Superior temporal gyrus (tissue), 1 donor: Measurements from ENCODE around the gene SORBS2.

Experiments
- DNase-seq: peaks from one replicate; pipeline ENCODE4 v3.0.0-alpha.2; 2016; ENCODE audit errors: extremely low spot score

The SORBS2 gene

DNA sequence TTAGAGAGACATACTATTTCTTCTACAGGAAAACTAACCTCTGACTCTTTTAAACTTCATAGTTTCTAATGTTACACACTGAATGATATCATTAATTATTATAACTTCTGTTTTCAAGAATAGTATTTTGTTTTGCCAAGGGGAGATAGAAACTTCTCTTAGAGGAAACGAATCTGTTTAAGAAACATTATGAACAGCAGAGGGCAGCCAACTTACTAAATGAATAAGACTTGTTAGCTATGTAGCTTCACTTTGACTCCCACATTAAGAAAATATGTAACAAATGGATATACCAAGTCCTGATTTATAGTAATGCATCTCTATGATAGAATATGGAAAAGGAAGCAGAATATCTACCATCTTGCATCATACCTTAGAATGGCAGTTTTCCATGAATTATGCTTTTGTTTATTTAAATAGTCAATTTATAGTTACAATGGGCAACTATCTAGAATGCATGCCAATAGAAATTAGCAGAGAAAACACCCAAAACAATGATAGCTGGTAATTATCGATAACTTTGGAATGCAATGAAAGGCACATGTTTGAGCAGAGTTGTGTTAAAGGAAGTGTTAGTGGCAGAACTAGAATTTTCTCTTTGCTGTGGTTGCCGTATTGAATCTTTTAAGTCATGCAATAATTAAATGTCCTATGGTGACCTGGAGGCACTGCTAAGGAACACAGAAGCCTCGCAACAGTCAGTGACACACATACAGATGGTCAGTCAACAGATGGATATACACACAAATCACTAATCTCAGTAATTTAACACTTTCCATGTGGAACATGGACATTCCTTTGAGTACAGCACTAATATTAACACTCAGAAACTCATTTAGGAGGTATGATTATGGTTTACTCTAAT lies 171.0 kb downstream of the SORBS2 start:
- DNase-seq, result peak; percentile 90

DNA sequence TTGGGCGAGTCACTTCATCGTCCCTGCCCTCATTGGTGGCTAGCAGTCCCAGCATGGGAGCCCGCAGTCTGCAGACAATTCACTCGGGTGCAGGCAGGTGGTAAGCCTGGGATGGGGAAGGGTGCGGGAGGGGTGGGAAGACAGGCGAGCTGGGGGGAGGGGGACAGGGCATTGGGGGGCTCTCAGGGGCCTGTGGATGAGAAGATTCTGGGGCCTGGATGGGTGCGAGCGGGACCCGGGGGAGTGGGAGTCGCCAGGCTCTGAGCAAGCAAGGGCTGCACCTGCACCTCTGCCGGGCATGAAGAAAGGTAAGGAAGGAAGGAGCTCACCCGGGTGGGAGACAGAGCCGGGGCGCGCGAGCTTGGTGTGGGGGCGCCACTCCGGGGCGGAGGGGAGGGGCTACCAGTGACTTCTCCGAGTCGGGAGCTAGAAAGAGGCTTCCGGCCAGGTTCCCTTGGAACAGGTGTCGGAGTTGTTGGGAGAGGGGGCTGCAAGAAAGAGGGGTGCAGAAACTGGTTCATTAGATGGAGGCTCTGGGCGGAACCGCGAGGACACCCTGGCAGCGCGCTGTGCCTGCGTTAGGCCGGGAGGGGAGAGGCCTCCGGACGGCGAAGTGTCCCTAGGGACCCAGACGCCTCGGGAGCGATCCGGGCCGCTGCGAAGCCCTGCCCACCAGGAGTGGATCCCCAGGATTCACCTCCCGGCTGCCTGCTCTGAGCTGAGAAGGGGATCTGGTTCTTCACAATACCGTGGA lies 173.3 kb downstream of the SORBS2 start:
- no peak for DNase-seq

DNA sequence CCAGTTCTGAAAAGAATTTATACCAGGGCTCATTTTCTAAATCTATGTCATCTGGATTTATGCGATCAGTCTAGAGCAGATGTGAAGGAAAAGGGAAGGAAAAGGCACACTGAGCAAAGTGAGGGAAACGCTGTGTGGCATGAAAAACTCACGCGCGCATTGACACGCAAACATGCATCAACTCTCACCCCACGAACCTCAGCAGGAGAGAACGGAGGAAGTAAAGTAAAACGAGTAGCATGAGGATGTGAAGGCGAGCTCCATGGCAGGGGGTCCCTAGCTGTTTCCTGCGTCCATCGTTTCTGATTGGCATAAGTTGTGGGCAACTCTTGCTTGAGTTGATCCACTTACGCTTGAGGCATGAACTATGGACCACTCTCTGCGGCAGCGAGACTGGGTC lies 173.9 kb downstream of the SORBS2 start:
- DNase-seq, result no peak

DNA sequence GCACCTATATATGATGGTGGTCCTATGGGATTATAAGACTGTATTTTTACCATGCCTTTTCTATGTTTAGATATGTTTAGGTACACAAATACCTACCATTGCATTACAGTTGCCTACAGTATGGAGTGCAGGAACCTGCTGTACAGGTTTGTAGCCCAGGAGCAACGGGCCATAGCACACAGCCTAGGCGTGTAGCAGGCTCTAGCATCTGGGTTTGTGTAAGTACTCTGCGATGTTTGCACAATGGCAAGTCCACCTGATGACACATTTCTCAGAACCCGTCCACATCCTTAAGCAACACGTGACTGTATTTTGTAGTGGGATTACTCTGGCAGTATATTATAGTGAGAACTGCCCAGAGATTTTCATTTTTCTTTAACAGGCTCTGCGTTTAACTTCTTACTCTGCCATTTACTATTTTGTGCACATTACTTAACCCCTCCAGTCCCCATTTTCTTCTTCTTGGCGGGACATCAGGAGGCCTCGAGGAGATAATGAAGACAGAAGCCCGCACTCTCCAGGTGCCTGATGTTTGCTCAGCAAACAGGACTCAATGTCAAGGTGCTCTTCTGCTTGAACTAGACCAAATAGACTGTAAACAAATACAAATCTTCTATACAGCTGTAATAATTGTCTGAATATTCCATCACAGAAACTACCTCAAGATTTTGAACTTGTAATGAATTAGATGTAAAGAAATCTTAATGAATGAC lies 174.7 kb downstream of the SORBS2 start:
- no peak for DNase-seq

DNA sequence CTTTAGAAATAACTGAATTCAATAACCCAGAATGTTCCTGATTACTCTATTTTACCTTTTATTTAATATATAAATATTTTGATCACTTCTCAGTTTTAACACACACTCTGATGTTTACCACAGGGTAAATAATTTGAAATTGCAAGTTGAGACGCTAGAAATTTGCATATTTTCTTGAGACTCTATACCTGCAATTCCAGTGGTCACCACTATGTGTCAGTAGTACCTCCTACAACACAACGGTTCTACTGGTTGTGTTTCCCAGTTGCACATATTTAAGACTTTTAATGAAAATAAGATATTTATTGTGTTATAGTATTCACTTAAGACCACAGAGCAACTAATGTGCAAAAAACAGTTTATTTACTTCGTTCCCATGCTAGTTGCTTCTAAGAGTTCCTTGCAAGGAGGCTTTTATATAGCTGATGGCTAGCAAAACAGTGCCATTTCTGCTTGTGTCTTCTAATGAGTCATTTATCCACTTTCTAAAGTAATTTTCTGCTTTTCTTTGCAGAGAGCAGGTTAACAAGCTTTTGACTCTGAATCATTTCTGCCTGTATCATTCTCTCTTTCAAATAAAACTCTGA lies 177.8 kb downstream of the SORBS2 start:
- no peak for DNase-seq

DNA sequence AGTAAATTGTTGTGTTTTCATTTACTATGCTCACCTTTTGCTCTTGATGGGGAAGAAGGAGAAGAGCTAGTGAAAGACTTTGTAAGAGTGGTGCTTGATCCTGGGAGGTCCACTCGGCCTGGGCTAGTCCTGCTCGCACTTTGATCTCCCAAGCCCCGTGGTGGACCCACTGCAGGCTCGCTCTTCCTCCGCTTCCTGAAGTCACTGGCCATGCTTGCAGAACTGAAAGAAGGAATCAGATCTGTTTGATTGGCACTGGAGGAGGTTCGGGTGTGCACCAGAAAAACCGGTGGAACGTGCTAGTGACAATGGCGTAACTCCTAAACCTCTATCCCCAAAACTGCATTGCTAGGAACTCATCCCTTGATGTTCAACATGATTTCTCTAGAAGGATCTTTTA lies 185.2 kb downstream of the SORBS2 start:
- DNase-seq, result no peak

DNA sequence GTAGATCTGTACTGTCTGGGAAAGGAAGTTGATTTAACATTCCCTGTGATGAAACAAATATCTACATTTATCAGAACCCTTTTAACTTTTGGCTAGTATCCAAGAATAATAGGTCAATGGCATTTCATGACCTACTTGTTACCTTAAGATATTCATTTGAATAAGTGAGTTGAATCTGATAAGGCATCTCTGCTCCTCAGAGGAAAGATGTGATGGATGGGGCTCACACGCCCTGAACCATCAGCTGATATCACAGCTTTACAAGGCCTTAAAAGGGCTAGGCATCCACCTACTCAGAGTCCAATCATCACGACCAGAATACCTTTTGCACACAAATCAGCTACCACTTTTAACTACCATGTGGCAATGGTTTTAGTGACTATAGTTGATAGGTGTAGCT lies 186.5 kb downstream of the SORBS2 start:
- no peak for DNase-seq

DNA sequence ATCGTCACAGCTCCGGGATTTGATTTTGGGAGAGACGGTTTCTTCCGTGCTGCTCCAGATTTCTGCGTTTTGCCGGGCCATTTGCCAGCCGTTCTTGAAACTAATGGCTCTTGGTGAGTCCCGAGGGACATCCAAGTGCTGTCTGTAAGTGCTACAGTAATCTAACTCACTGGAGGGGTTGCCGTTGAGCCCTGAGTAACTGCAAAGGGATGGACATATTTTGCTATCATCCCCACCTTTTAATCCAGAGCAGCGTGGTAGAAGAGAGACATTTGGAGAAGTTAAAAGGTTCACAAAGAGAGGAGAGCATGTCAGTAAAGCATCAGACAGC lies 187.8 kb downstream of the SORBS2 start:
- no peak for DNase-seq

DNA sequence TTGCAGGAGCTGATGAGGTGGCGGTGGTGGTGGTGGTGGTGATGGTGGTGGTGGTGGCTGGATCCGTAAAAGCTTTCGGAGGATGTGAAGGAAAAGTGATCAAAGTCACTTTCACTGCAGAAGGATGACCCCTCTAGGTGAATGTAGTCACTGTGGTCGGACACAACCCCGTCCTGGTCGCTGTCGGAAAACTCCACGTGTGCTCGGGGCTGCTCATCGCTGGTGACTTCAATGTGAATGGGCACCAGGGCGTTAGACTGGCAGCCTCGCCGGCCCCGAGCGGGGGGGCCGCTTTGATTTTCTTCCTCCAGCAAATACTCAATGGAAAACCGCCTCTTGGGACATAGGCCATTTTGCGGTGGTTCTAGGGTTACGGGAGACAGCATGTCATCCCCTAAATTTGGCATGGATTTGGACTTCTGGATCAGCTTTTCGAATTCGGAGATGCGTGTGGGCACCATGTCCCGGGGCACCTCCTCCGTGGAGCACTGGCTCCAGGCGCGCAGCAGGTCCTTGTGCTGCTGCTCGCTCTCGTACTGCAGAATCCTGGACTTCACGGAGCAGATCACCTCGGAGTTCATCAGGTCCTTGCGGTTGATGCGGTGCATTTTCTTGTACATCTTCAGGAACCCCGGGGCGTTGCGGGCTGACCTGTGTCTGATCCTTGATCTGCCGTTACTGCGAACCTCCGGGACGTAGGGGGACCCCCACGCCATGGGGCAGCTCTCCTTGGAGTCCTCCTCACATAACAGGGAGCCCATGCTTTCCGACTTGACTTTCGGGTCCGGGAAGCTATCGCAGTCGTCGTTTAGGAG lies 188.3 kb downstream of the SORBS2 start:
- no peak for DNase-seq

DNA sequence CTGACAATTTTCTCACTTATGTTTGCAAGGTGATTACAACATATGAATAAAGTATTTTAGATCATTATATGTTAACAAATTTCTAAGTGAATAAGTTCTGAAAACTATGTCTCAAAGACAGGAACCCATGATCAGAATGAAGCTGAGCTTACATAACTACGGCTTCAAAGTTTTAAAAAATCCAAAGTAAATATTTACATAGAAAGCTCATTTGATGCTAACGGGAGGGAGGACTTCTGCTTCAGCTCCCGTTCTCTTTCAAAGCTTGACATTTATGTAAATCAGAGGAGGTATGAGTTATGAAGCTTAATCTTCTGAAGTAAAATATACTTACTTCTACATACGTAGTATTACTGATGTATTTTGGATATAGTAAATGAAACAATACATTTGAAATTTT lies 203.8 kb downstream of the SORBS2 start:
- no peak for DNase-seq

DNA sequence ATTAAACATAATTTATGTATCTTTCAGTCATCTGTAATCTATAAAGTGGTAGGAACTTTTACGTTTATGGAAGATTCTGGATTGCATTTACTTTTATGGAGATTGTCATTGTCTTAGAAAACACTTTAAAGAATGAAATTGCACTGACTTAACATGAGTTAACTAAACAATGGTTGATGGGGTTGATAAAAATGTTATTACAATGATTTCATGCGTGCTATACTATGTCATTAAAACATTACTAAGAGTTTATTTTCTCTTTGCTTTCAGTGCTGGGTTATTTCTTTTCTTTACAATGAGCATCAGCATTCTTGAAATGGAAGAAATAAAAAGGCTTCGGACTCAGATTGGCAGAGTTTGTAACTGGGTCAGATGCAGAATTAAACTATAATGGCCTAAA lies 209.6 kb downstream of the SORBS2 start:
- DNase-seq, result no peak

DNA sequence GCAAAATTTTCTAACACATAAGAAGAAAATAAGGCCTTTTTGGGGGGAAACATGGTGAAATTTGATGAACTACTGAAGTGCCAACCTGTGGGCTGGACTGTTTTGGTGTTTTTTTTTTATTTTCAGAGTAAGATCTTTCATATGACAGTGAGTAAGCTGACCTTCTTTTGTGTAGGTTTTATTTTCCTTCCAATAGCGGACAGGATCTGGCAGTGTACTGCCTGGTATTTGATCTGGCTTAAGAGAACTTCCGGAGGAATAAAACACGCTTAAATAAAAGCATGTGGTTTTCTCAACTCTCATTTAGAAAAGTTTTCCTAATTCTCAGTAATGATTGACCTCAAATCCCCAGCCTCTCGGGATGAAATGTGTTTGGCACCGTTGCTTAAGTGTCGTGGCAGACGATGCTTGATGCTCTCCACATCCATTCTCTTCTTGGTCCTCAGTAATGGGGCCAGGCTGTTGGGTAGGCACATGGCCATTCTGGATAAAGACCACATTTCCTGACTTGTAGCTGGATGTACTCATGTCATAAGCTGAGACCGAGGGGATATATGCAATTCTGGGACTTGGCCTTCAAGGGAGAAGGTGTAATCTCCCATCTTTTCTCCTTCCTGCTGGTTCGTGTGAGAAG lies 211.1 kb downstream of the SORBS2 start:
- DNase-seq, result no peak

DNA sequence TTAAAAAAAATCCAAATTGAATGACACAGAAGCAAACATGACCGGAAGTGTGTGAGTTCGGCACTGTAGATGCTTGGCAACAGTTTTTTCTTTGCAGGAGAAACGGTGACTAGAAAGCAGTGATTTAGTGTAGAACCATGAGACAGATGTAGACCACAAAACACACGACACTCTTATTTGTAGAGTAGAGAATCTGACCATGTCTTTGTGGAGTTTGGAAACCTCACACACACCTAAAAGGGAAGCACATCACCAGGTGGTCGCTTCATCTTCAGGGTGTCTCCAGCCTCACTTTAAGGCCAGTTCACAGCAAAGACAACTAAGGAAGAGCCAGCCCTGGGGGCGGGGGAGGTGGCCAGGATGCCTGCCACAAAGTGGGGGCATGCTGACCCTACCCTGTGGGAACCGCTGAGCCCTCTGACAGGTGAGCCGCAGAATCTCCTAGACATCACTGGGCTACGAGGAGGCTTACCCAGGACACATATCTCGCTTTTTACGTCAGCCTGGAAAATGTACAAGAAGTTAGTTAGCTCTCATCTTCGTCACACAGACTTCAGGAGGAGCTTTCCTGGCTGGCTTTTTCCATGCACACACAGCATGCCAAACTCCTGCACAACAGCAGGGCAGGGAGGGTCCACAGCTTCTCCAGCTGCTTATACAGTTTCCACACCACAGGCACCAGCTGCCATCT lies 212.3 kb downstream of the SORBS2 start:
- no peak for DNase-seq

DNA sequence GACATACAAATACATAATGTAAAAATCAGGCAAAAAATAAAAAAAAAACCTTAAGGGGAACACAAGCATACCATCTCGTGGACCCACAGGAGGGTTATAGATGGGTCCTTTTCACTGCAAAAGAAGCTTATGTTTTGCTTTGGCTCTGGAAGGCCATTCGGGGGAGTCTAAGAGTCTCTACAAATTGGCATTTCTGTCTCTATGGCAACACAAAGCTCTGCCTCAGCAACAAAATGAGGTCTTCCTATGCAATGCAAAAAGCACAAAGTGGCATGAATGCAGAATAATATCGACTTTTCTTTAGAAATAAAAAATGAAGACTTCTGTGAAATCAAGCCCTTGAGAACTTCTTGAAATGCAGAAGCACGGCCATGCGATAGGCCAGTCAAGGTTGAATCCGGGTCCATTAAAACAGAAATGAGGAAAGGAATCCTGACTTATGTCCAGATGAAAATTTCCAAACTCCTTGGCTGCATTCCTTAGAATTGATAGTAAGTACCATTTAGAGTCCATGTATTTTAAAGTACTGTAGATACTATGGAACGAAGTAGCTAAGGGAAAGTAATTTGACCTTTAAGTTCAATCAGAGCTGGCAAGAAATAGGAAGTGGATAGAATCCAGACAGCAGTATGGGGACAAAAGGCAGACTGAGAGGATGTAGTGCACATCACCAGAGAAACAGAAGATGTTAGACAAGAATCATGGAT lies 213.0 kb downstream of the SORBS2 start:
- peak; percentile 49 for DNase-seq

DNA sequence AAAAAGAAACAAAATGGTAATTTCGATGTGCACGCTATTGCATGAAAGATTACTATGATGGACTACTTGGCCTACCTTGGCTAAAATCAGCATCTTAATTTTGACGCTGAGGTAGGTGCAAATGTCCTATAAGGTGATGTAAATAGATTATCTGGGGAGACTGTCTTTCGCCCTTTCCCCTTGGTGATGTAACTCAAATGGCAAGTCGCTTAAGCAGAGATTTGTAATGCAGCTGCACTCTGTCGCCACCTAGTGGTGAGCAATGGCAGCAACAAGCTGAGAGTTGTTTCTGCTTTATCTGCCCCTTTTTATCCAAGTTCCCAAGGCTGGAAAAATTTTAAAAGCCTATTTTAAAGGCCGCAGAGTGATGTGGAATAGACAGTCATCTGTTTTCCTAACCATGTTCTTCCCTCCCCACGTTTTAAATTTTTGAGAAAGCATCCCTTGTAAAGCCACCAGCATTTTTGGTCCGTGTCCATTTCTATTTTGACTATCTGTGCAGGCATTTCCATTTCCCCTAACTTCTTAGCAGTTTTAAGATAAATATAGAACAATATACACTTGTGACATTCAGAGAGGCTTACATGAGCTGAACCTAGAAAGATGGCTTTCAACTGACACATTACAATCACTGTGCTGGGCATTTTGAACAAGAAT lies 214.3 kb downstream of the SORBS2 start:
- DNase-seq, result peak; percentile 94

DNA sequence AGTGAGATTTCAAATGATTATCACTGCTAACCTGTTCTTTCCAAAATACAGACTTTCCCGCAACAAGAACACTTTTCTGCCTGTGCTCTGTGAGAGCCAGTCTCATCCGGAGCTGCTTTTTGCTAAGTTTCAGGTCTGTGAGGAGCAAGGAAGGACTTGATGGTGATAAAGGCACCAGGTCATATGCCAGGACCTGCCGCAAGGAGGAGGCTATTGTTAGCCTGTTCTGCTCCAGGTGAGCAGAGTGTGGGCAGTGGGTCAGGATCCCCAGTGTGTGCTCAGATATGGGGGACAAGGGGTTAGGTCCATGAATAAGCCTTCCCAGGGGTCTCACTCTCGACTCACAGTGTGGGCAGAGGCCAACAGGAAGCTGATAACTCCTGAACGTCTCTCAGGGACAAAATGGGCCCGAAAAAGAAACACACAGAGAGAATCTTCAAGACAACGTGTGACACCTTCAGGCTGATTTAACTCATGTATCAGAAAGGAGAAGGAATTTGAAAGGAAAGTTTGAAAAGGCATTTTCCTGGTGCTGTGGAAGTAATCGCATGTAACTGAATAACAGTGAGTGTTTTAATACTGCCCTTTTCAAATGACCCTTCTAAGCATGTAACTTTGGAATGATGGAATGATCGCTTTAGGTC lies 219.0 kb downstream of the SORBS2 start:
- DNase-seq, result no peak

DNA sequence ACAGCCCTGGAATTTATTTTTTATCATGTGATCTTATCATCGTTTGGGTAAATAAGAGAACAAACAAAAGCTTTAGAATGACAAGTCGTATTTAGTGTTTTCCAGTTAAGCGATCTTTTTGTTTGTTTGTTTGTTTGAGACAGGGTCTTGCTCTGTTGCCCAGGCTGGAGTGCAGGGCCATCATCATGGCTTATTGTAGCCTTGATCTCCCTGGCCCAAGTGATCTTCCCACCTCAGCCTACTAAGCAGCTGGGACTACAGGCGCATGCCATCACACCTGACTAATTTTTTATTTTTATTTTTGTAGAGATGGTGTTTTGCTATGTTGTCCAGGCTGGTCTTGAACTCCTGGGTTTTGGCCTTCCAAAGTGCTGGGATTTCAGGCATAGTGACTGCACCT lies 219.6 kb downstream of the SORBS2 start:
- no peak for DNase-seq

DNA sequence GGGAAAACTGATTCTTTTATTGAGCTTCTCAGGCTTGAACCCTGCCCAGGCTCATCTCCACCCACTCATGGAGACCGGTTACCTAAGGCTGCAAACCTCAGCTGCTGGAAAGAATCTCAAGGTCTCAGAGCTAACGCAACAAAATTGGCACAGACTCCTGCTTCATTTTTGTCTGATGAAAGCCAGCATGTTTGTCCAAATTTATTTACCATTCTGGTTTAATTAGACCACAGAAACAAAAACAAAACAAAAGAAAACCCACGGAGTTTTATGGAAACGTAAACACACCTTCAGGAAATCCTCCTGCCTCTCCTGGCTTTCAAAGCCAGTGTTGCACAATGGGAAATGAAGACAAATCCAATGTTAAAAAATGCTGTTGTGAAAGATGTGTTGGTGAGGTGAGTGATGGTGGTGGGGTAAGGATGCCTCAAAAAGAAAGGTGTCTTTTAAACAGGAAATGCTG lies 220.3 kb downstream of the SORBS2 start:
- no peak for DNase-seq

DNA sequence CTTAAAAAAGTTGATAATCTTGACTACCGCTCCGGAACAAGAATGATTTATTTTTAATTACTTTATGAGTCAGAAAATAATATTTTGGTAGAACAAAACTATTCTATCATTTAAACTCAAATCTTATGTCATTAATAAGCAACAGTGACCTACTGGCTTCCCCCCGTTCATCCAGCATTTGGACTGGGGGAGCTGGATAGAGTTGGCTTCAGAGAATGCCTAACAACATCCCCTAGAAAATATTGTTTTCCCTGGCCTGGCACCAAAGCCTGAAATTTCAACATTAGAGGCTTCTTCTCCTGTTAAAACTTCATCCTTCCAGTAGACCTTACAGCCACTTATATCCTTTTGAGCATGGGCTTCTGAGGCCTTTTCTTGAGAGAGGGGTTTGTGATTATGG lies 221.0 kb downstream of the SORBS2 start:
- no peak for DNase-seq
